HTR-8/SVneo (cell line): Measurements from ENCODE around the gene DGCR8.

ENCODE experiments used
- DNase-seq: peaks from one replicate; pipeline ENCODE4 v3.0.0; 2011; ENCODE audit warnings: low spot score, mixed read lengths; ENCODE audit not compliant: insufficient read length
- FAIRE-seq: peaks from 2 replicates; lab custom pipeline; 2011; peaks lifted over from hg19 to GRCh38; lab: Jason Lieb, UNC

DGCR8 gene

GRCh38 chr22:20079745-20080444 lies at the start of gene DGCR8:
Gene DGCR8 (plus strand): TSS chr22:20080241. CDS start chr22:20085964, 5,723 bp downstream.
- peak; percentile 94 for DNase-seq
- FAIRE-seq: peak; percentile 52

GRCh38 chr22:20031732-20032406 lies 48.2 kb upstream of the DGCR8 start:
- no peak for DNase-seq
- FAIRE-seq: no peak

GRCh38 chr22:20032407-20032991 lies 47.5 kb upstream of the DGCR8 start:
- FAIRE-seq: no peak
- no peak for DNase-seq

GRCh38 chr22:20033045-20033706 lies 46.9 kb upstream of the DGCR8 start:
- no peak for DNase-seq
- FAIRE-seq: no peak

- FAIRE-seq: no peak
These were observed 45.9 kb upstream of the DGCR8 start for GRCh38 chr22:20034143-20034542.

GRCh38 chr22:20035375-20036083 lies 44.5 kb upstream of the DGCR8 start:
- FAIRE-seq (no peak), DNase-seq (no peak)

More at GRCh38 chr22:20034143-20034542, 45.9 kb upstream of the DGCR8 start:
- no peak for DNase-seq

- DNase-seq: no peak
- FAIRE-seq: no peak
These were observed 44.0 kb upstream of the DGCR8 start for GRCh38 chr22:20036084-20036482.

- FAIRE-seq: no peak
- no peak for DNase-seq
These were observed 43.3 kb upstream of the DGCR8 start for GRCh38 chr22:20036535-20037392.

GRCh38 chr22:20037419-20037818 lies 42.6 kb upstream of the DGCR8 start:
- FAIRE-seq (no peak), DNase-seq (no peak)

GRCh38 chr22:20038574-20038973 lies 41.5 kb upstream of the DGCR8 start:
- FAIRE-seq (no peak), DNase-seq (no peak)

GRCh38 chr22:20039683-20040325 lies 40.2 kb upstream of the DGCR8 start:
- DNase-seq (no peak), FAIRE-seq (no peak)

GRCh38 chr22:20040327-20041200 lies 39.5 kb upstream of the DGCR8 start:
- FAIRE-seq (no peak), DNase-seq (no peak)

- DNase-seq (no peak), FAIRE-seq (no peak)
These were observed 36.7 kb upstream of the DGCR8 start for GRCh38 chr22:20043057-20043996.

GRCh38 chr22:20043997-20044342 lies 36.1 kb upstream of the DGCR8 start:
- DNase-seq (no peak), FAIRE-seq (no peak)

- FAIRE-seq (no peak), DNase-seq (no peak)
These were observed 35.4 kb upstream of the DGCR8 start for GRCh38 chr22:20044495-20045151.

GRCh38 chr22:20046730-20047129 lies 33.3 kb upstream of the DGCR8 start:
- DNase-seq (no peak), FAIRE-seq (no peak)

GRCh38 chr22:20051927-20052308 lies 28.1 kb upstream of the DGCR8 start:
- DNase-seq (no peak), FAIRE-seq (no peak)
